Ureter (tissue), 1 donor: ENCODE measurements around the gene ACMSD. TPM values are rescaled to one million over a fixed set of nuclear protein-coding genes. Genes with fewer than 3 reads are reported as not detected.
"Not testable (repeated sequence)": the region's sequence is repeated elsewhere in the genome, so short reads cannot be mapped to it uniquely, and the experiment has no call there.

Experiments
- DNase-seq: peaks from one replicate; pipeline ENCODE4 v3.0.0-alpha.2; 2020; ENCODE audit warnings: low spot score
- total RNA-seq: library from RNA; stranded (reverse); gene quantifications from one replicate; pipeline ENCODE4 v1.2.4, GENCODE V29; 2023
- donor health status: DM: yes; HTN: yes; CAD: no.

Gene ACMSD
- total RNA-seq, 1 donor from 2014 or later, result not detected

GRCh38 chr2:134906726-134907125, 68.3 kb downstream of the ACMSD start:
- no peak for DNase-seq

GRCh38 chr2:134907441-134908116, 69.2 kb downstream of the ACMSD start:
- not testable (repeated sequence) for DNase-seq

GRCh38 chr2:134910763-134911399, 72.5 kb downstream of the ACMSD start:
- DNase-seq, result no peak

GRCh38 chr2:134911400-134911785, 73.0 kb downstream of the ACMSD start:
- DNase-seq, result no peak

- DNase-seq, result no peak
These were observed 73.9 kb downstream of the ACMSD start for GRCh38 chr2:134912361-134912760.

GRCh38 chr2:134917360-134917865, 79.0 kb downstream of the ACMSD start:
- peak; percentile 43 for DNase-seq

GRCh38 chr2:134917888-134918525, 79.6 kb downstream of the ACMSD start:
- no peak for DNase-seq

- DNase-seq, result peak; percentile 100
These were observed 80.3 kb downstream of the ACMSD start, which contains the start of gene CCNT2 for GRCh38 chr2:134918526-134919340. CCNT2 (plus strand) TSS chr2:134918822; CDS start chr2:134918855, 33 bp downstream.

GRCh38 chr2:134919341-134920210, 81.2 kb downstream of the ACMSD start:
- DNase-seq, result peak; percentile 49

GRCh38 chr2:134924912-134925311, 86.5 kb downstream of the ACMSD start:
- no peak for DNase-seq

- no peak for DNase-seq
These were observed 88.0 kb downstream of the ACMSD start for GRCh38 chr2:134926231-134926931.

- DNase-seq, result no peak
These were observed 88.8 kb downstream of the ACMSD start for GRCh38 chr2:134927195-134927594.

- DNase-seq, result no peak
These were observed 94.6 kb downstream of the ACMSD start for GRCh38 chr2:134932864-134933526.

- DNase-seq, result no peak
These were observed 95.3 kb downstream of the ACMSD start for GRCh38 chr2:134933732-134934131.

GRCh38 chr2:134934150-134934549, 95.7 kb downstream of the ACMSD start:
- DNase-seq, result no peak

GRCh38 chr2:134934641-134935040, 96.2 kb downstream of the ACMSD start:
- no peak for DNase-seq

- no peak for DNase-seq
These were observed 98.3 kb downstream of the ACMSD start for GRCh38 chr2:134936691-134937090.

GRCh38 chr2:134943540-134943939, 105.1 kb downstream of the ACMSD start:
- no peak for DNase-seq

- no peak for DNase-seq
These were observed 106.6 kb downstream of the ACMSD start for GRCh38 chr2:134944975-134945374.

- DNase-seq, result no peak
These were observed 107.7 kb downstream of the ACMSD start for GRCh38 chr2:134946073-134946472.
